ENCODE data around the gene KBTBD13.
A peak's percentile ranks its signal among the peaks of the same experiment; 100 is the strongest.

The KBTBD13 gene

DNA sequence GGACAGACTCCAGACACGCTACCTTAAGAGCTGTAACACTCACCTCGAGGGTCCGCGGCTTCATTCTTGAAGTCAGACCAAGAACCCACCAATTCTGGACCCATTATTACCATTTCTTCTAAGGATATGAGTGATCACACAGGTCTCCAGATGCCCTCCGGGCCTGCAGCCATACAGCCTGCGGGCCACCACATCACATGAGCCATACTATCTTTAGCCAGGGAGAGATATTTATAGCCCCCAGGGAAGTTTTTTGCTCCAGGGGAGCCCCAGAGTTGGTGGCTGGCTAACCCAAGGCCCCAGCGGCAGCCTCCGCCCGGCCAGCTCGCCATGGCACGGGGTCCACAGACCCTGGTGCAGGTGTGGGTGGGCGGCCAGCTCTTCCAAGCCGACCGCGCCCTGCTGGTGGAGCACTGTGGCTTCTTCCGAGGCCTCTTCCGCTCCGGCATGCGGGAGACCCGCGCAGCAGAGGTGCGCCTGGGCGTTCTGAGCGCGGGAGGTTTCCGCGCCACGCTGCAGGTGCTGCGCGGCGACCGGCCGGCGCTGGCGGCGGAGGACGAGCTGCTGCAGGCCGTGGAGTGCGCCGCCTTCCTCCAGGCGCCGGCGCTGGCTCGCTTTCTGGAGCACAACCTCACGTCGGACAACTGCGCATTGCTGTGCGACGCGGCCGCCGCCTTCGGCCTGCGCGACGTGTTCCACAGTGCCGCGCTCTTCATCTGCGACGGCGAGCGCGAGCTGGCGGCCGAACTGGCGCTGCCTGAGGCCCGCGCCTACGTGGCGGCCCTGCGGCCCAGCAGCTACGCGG lies at the start of gene KBTBD13:
TSS of gene KBTBD13 (plus strand) at position 261 of the 805 bp plus-strand sequence. CDS start at position 331, 70 bp downstream.
- TF ChIP-seq, protein P1, sequence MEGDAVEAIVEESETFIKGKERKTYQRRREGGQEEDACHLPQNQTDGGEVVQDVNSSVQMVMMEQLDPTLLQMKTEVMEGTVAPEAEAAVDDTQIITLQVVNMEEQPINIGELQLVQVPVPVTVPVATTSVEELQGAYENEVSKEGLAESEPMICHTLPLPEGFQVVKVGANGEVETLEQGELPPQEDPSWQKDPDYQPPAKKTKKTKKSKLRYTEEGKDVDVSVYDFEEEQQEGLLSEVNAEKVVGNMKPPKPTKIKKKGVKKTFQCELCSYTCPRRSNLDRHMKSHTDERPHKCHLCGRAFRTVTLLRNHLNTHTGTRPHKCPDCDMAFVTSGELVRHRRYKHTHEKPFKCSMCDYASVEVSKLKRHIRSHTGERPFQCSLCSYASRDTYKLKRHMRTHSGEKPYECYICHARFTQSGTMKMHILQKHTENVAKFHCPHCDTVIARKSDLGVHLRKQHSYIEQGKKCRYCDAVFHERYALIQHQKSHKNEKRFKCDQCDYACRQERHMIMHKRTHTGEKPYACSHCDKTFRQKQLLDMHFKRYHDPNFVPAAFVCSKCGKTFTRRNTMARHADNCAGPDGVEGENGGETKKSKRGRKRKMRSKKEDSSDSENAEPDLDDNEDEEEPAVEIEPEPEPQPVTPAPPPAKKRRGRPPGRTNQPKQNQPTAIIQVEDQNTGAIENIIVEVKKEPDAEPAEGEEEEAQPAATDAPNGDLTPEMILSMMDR (IDR thresholded peaks at IDR 0.05; ENCODE audit: low read depth, low read length), result no peak
- H3K4me3 ChIP-seq (ENCODE audit: low read depth, low read length), result no peak within 1 kb of the TSS
- in situ Hi-C loops (cut with HindIII; ENCODE audit: low sequenced_read_pairs), result no loop called here
- no peak for DNase-seq (ENCODE audit: low read depth, low spot score)

DNA sequence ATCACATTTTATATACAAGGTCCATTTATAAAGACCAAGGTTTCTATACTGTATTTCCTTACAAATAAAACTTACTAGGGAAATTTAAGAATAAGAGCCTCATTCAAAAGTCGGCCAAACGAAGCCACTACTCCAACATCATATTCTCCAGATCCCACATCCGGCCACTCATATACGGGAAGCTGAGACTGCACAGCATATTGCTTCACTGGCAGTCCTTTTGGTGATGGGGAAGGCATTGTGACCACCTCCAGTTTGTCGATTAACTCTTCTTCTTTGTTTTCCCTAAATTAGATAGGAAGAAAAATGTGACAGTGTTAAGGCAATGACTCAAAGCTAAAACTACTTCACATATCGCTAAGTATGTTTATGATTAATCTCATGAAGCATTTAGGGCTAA lies 49.8 kb upstream of the KBTBD13 start:
- in situ Hi-C loops (cut with HindIII; ENCODE audit: low sequenced_read_pairs), result no loop called here
- DNase-seq (ENCODE audit: low read depth, low spot score), result no peak
- TF ChIP-seq, protein P1 (IDR thresholded peaks at IDR 0.05; ENCODE audit: low read depth, low read length), result no peak
- H3K4me3 ChIP-seq (ENCODE audit: low read depth, low read length), result no peak overlapping the region

DNA sequence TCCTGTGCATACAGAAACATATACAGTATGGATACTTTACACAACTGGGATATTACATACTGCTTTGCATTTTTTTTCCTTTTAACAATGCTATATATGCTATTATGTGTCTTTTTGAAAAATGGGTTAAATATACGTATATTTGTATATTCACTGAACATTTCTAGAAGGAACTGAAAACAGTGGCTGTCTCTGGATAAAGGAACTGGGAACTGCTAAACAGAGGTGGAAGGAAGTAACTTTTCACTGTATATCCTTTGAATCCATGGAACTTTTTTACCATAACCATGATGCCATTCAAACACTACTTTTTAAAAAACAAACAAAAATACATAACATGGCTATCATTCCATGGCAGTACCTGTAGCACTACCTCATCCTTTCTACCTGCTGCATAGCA lies 49.0 kb upstream of the KBTBD13 start:
- in situ Hi-C loops (cut with HindIII; ENCODE audit: low sequenced_read_pairs), result no loop called here

DNA sequence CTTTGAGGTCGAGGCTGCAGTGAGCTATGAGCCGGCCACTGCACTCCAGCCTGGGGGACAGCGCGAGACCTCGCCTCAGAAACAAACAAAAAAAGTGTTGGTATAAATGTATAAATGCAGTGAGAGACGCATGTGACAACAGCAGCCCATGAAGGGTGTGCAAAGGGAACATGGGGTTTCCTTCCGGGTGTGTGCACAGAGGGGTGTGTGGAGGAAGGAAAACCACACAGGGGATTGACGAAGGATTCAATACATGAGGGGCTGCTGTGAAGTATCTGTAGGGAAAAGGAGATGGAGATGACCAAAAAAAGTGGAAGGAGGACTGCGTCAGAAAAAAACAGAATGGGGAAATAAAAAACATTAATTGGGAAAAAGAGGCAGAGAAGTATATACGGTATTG lies 48.2 kb upstream of the KBTBD13 start:
- DNase-seq (ENCODE audit: low read depth, low spot score), result no peak
- TF ChIP-seq, protein P1 (IDR thresholded peaks at IDR 0.05; ENCODE audit: low read depth, low read length), result no peak
- in situ Hi-C loops (cut with HindIII; ENCODE audit: low sequenced_read_pairs), result no loop called here
- peak overlapping the region; percentile 75 for H3K4me3 ChIP-seq (ENCODE audit: low read depth, low read length)

More for the DNA sequence above, 49.0 kb upstream of the KBTBD13 start:
- no peak for DNase-seq (ENCODE audit: low read depth, low spot score)
- H3K4me3 ChIP-seq (ENCODE audit: low read depth, low read length), result no peak overlapping the region
- TF ChIP-seq, protein P1 (IDR thresholded peaks at IDR 0.05; ENCODE audit: low read depth, low read length), result no peak

DNA sequence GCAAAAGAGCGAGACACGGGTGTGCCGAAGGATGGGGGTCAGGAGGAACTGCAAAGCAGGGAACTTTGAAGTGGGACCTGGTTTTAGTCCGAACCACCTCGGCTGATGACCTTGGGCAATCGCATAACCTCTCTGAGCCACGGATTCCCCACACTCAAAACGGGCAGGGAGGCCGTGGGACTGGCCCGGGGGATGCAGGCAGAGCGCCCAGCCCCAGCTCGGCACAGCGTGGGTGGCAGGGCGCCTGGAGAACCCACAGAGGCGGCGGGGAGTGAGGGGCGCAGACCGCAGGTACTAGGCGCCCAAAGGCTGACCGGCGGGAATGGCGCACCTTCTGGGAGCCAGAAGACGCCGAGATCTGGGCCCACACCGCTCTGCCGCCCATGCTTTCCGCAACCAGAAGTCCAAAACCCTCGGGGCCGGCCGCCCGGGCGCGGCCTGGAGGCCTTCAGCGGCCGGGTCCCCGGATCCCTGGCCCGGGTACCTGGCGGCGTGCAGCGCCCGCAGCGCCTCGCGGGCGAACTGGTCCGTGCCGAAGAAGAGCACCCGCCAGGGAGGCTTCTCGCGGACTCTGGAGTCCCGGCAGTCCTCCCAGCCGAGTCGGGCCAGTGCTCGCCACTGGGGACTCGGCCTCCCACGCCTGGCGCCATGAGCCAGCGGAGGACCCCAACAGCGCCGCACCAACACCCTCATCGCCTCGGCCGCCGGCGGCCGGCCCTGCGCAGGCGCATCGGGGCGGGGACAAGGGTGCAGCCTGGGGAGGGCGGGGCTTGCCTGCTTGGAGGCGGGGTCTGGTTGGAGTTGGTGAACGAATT lies 47.4 kb upstream of the KBTBD13 start, which contains the start of gene MTFMT:
TSS of gene MTFMT (minus strand) at position 719 of the 815 bp plus-strand sequence. CDS start at position 693, 26 bp downstream.
- in situ Hi-C loops (cut with HindIII; ENCODE audit: low sequenced_read_pairs), result no loop called here
- peak; percentile 79 for DNase-seq (ENCODE audit: low read depth, low spot score)
- TF ChIP-seq, protein P1 (IDR thresholded peaks at IDR 0.05; ENCODE audit: low read depth, low read length), result no peak
- peak within 1 kb of the TSS; percentile 75 for H3K4me3 ChIP-seq (ENCODE audit: low read depth, low read length)

DNA sequence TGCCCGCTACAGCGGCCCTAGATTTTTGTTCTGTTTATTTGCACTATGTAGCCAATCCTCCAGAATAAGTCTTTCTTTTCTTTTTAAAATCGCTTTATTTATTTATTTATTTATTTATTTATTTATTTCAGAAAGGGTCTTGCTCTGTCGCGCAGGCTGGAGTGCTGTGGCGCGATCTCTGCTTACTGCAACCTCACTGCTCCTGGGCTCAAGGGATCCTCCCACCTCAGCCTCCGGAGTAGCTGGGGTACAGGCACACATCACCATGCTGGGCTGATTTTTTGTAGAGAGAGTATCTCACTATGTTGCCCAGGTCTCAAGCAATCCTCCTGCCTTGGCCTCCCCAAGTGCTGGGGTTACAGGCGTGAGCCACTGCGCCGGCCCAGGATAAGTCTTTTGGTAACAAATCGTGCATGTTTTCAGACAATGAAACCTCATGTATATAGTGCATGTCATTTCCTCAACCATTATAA lies 46.8 kb upstream of the KBTBD13 start:
- TF ChIP-seq, protein P1 (IDR thresholded peaks at IDR 0.05; ENCODE audit: low read depth, low read length), result no peak
- in situ Hi-C loops (cut with HindIII; ENCODE audit: low sequenced_read_pairs), result no loop called here
- no peak for DNase-seq (ENCODE audit: low read depth, low spot score)
- H3K4me3 ChIP-seq (ENCODE audit: low read depth, low read length), result no peak overlapping the region
